Body of pancreas (tissue), 4 donors: ENCODE measurements around the gene ELP2. TPM values are rescaled to one million over a fixed set of nuclear protein-coding genes. Genes with fewer than 3 reads are reported as not detected.
A peak's percentile ranks its signal among the peaks of the same experiment; 100 is the strongest.

Experiments used
- ATAC-seq: fragments of 150-250 bp; one replicate; pipeline ENCODE4 v1.9.1; 2016
- DNase-seq, 4 donors: peaks; one replicate each; pipeline ENCODE4 v3.0.0-alpha.2; 2019
- H3K27ac ChIP-seq, 4 donors: fragments of 200-600 bp; sonication (generic); 1 replicate in 3 of 4; 2 replicates in 1 of 4; pipeline versions ENCODE4 v1.5.1 to v1.6.1; 2016 to 2019; ENCODE audit warnings: mild to moderate bottlenecking in 1 of 4, mixed read lengths in 1 of 4, moderate library complexity in 1 of 4
- H3K27me3 ChIP-seq, 2 donors: fragments of 200-600 bp; sonication (generic); one replicate each; pipeline ENCODE4 v1.6.0; 2016; ENCODE audit warnings: mild to moderate bottlenecking in 1 of 2
- H3K36me3 ChIP-seq, 2 donors: fragments of 200-600 bp; sonication (generic); replicated peaks in 1 of 2; 2 replicates each; pipeline ENCODE4 v1.5.1; 2016; ENCODE audit warnings: low read depth in 2 of 2; ENCODE audit not compliant: insufficient read depth in 1 of 2
- H3K4me1 ChIP-seq: fragments of 200-600 bp; sonication (generic); one replicate; pipeline ENCODE4 v1.6.0; 2016
- H3K4me3 ChIP-seq, 2 donors: fragments of 200-600 bp; sonication (generic); 1 replicate in 1 of 2; 2 replicates in 1 of 2; pipeline ENCODE4 v1.5.1; 2016 to 2019
- H3K9me3 ChIP-seq, 3 donors: fragments of 200-600 bp; sonication (generic); 1 replicate in 2 of 3; 2 replicates in 1 of 3; pipeline ENCODE4 v1.5.1; 2016
- CTCF ChIP-seq, 7 experiments: fragments of 450-650 bp in 4 of 7; fragments of 200-600 bp in 3 of 7; sonication (generic) in 3 of 7; IDR thresholded peaks; one replicate each; pipeline ENCODE4 v1.5.1; 2016 to 2019; ENCODE audit warnings: antibody characterized with exemption in 7 of 7
- POLR2A ChIP-seq, 3 donors: fragments of 450-650 bp; IDR thresholded peaks; one replicate each; pipeline ENCODE4 v1.6.1; 2016; ENCODE audit warnings: antibody characterized with exemption in 3 of 3, mild to moderate bottlenecking in 2 of 3
- WGBS, 2 donors: methylation state at CpG; one replicate each; pipeline ENCODE4 v1.1.5; 2017; 5-methylcytosine and 5-hydroxymethylcytosine counted together
- intact Hi-C: fragments of 100-400 bp; cut with DNase I; formaldehyde crosslinking; loops from one replicate; pipeline ENCODE4 v1.15.1; 2023
- total RNA-seq, 2 donors: library from RNA; depleted of rRNA; stranded (reverse); fragments of >200 nt; gene quantifications; one replicate each; pipeline ENCODE4 v1.1.0, GENCODE V29; 2016

The ELP2 gene
- total RNA-seq, 2 donors from 2014 or later: 44.2 to 56.8 TPM

- Histone ChIP-seq H3K27ac (no peak overlapping the region), H3K9me3 (no peaks in the 10 kb centered on the region), H3K4me1 (no peaks in the 10 kb centered on the region), H3K27me3 (no peaks in the 10 kb centered on the region), H3K36me3 (peaks cover 18% of the 10 kb centered on the region in 2 donors), H3K4me3 (no peak overlapping the region)
- DNase-seq: no peak
- intact Hi-C loops: no loop called here
- 91 to 92% methylated on average over 5 of the region's 5 CpGs for WGBS, 2 donors
- ATAC-seq: no peak
- no peak for TF ChIP-seq POLR2A (IDR thresholded peaks at IDR 0.05)
- TF ChIP-seq CTCF (IDR thresholded peaks at IDR 0.05): no peak
These were observed 40.2 kb downstream of the ELP2 start for GRCh38 chr18:36169938-36170337.

- Histone ChIP-seq H3K27ac (no peak overlapping the region), H3K9me3 (no peaks in the 10 kb centered on the region), H3K36me3 (peaks cover 16 to 18% of the 10 kb centered on the region in 2 donors), H3K4me3 (no peak overlapping the region), H3K27me3 (no peaks in the 10 kb centered on the region), H3K4me1 (no peaks in the 10 kb centered on the region)
- WGBS, 2 donors: 83 to 95% methylated on average over 1 of the region's 1 CpG
- intact Hi-C loops: no loop called here
- no peak for ATAC-seq
- no peak for DNase-seq
- TF ChIP-seq POLR2A (IDR thresholded peaks at IDR 0.05) (no peak), CTCF (IDR thresholded peaks at IDR 0.05) (no peak)
These were observed 45.8 kb downstream of the ELP2 start for GRCh38 chr18:36175481-36175880.

- no peak for ATAC-seq
These were observed 46.5 kb downstream of the ELP2 start for GRCh38 chr18:36176177-36176584.

GRCh38 chr18:36176711-36177110 is 47.0 kb downstream of the ELP2 start:
- no peak overlapping the region for H3K4me3 ChIP-seq
- peaks cover 14% of the 10 kb centered on the region in 2 donors for H3K36me3 ChIP-seq
- intact Hi-C loops: no loop called here
- WGBS, 2 donors: 87 to 93% methylated on average over 9 of the region's 9 CpGs
- H3K4me1 ChIP-seq: no peaks in the 10 kb centered on the region
- H3K27me3 ChIP-seq: no peaks in the 10 kb centered on the region
- no peaks in the 10 kb centered on the region for H3K9me3 ChIP-seq
- ATAC-seq: no peak
- H3K27ac ChIP-seq: no peak overlapping the region
- DNase-seq: no peak
- TF ChIP-seq POLR2A (IDR thresholded peaks at IDR 0.05) (no peak), CTCF (IDR thresholded peaks at IDR 0.05) (no peak)

More at GRCh38 chr18:36176177-36176584, 46.5 kb downstream of the ELP2 start:
- Histone ChIP-seq H3K4me3 (no peak overlapping the region), H3K27me3 (no peaks in the 10 kb centered on the region), H3K9me3 (no peaks in the 10 kb centered on the region), H3K4me1 (no peaks in the 10 kb centered on the region), H3K27ac (no peak overlapping the region), H3K36me3 (peaks cover 14 to 18% of the 10 kb centered on the region in 2 donors)
- WGBS, 2 donors: 83 to 87% methylated on average over 2 of the region's 2 CpGs
- no peak for DNase-seq
- TF ChIP-seq CTCF (IDR thresholded peaks at IDR 0.05): no peak
- no peak for TF ChIP-seq POLR2A (IDR thresholded peaks at IDR 0.05)
- intact Hi-C loops: no loop called here

- Histone ChIP-seq H3K27me3 (no peaks in the 10 kb centered on the region), H3K4me3 (peak overlapping the region in 1 of 2 donors; percentile 15), H3K36me3 (peaks cover 5 to 9% of the 10 kb centered on the region in 2 donors), H3K4me1 (no peaks in the 10 kb centered on the region), H3K9me3 (no peaks in the 10 kb centered on the region), H3K27ac (no peak overlapping the region)
- TF ChIP-seq CTCF (IDR thresholded peaks at IDR 0.05) (no peak), POLR2A (IDR thresholded peaks at IDR 0.05) (no peak)
- 68 to 78% methylated on average over 3 of the region's 3 CpGs for WGBS, 2 donors
- intact Hi-C loops: no loop called here
- ATAC-seq (no peak), DNase-seq (no peak)
These were observed 48.2 kb downstream of the ELP2 start for GRCh38 chr18:36177913-36178312.
